K562 (cell line): Measurements from ENCODE around the gene SPRR1A. TPM values are rescaled to one million over a fixed set of nuclear protein-coding genes. Genes with fewer than 3 reads are reported as not detected.

ENCODE experiments used
- ATAC-seq: fragments of 200-7000 bp; cut with Tn5 transposase; 3 replicates; pipeline ENCODE4 v1.9.1; 2020; ENCODE audit warnings: moderate library complexity
- BruUV-seq: library from RNA; stranded (reverse); fragments of 400-500 nt; replicated peaks from 2 replicates; lab custom pipeline; 2021; lab: Mats Ljungman, UMichigan
- CTCF ChIA-PET: fragments of 300-600 bp; formaldehyde crosslinking; extraction: SDS; loops from one replicate; lab custom pipeline; 2021; ENCODE audit warnings: low intra/inter-chr PET ratio; lab: Yijun Ruan, JAX
- POLR2A ChIA-PET: fragments of 300-600, 350-650 bp; sonication (Branson Sonifier 250); formaldehyde crosslinking; extraction: SDS; loops from one replicate; lab custom pipeline; 2021; ENCODE audit warnings: antibody characterized with exemption, inconsistent platforms; lab: Yijun Ruan, JAX
- DNase-seq, 4 experiments: peaks; one replicate each; pipeline versions ENCODE4 v3.0.0 to v3.0.0-alpha.2; 2011 to 2018; ENCODE audit warnings: low spot score in 3 of 4, mixed read lengths in 3 of 4; ENCODE audit errors: extremely low read depth in 1 of 4
- FAIRE-seq: peaks from 2 replicates; lab custom pipeline; 2011; peaks lifted over from hg19 to GRCh38; lab: Jason Lieb, UNC
- H2AFZ ChIP-seq: 2 replicates; pipeline ENCODE4 v1.6.0; 2011; ENCODE audit warnings: low read depth, low read length, control low read depth, inconsistent platforms
- H3K27ac ChIP-seq: fragments of 200-600 bp; 3 replicates; pipeline ENCODE4 v1.8.0; 2011; ENCODE audit warnings: low read depth, mild to moderate bottlenecking, control low read depth, inconsistent platforms, low read length, moderate library complexity, mixed read lengths; ENCODE audit errors: extremely low read depth
- H3K27me3 ChIP-seq, 2 experiments: fragments of 300-600 bp in 1 of 2; 2 replicates in 1 of 2; 3 replicates in 1 of 2; pipeline versions ENCODE4 v1.6.0 to v1.8.0; 2011; ENCODE audit warnings: inconsistent platforms in 2 of 2, low read length in 2 of 2, mild to moderate bottlenecking in 1 of 2, mixed read lengths in 1 of 2, moderate library complexity in 1 of 2; ENCODE audit not compliant: control insufficient read depth in 2 of 2, insufficient read depth in 2 of 2
- H3K36me3 ChIP-seq: fragments of 300-600 bp; 3 replicates; pipeline ENCODE4 v1.8.0; 2011; ENCODE audit warnings: mild to moderate bottlenecking, low read length, inconsistent platforms; ENCODE audit not compliant: control insufficient read depth, insufficient read depth
- H3K4me1 ChIP-seq, 2 experiments: fragments of 200-600 bp in 1 of 2; replicated peaks in 1 of 2; 2 replicates in 1 of 2; 3 replicates in 1 of 2; pipeline versions ENCODE4 v1.5.1 to v1.8.0; 2011; ENCODE audit warnings: inconsistent platforms in 2 of 2, low read length in 2 of 2, mild to moderate bottlenecking in 1 of 2, mixed read lengths in 1 of 2, moderate library complexity in 1 of 2; ENCODE audit not compliant: control insufficient read depth in 2 of 2, insufficient read depth in 2 of 2
- H3K4me2 ChIP-seq: 2 replicates; pipeline ENCODE4 v1.6.1; 2011; ENCODE audit warnings: low read length, control low read depth, inconsistent platforms, mixed read lengths; ENCODE audit not compliant: insufficient read depth
- H3K4me3 ChIP-seq: fragments of 200-600 bp; sonication (generic), shearing (Covaris generic); 2 replicates; pipeline ENCODE4 v1.5.1; 2016; ENCODE audit warnings: control low read depth, inconsistent platforms
- H3K79me2 ChIP-seq: fragments of 200-600 bp; 3 replicates; pipeline ENCODE4 v1.8.0; 2011; ENCODE audit warnings: low read length, inconsistent platforms; ENCODE audit not compliant: control insufficient read depth, insufficient read depth
- H3K9ac ChIP-seq, 2 experiments: 2 replicates each; pipeline versions ENCODE4 v1.6.0 to v1.6.1; 2011; ENCODE audit warnings: low read depth in 2 of 2, low read length in 2 of 2, control low read depth in 1 of 2, inconsistent platforms in 1 of 2, mild to moderate bottlenecking in 1 of 2, mixed read lengths in 1 of 2; ENCODE audit not compliant: insufficient read depth in 1 of 2
- H3K9me1 ChIP-seq: one replicate; pipeline ENCODE4 v1.6.0; 2011; ENCODE audit warnings: inconsistent platforms, mild to moderate bottlenecking, low read length, moderate library complexity; ENCODE audit not compliant: control insufficient read depth, insufficient read depth
- H3K9me3 ChIP-seq: replicated peaks from 2 replicates; pipeline ENCODE4 v1.5.1; 2011; ENCODE audit warnings: low read depth, low read length, inconsistent platforms; ENCODE audit not compliant: control insufficient read depth, insufficient read depth
- H4K20me1 ChIP-seq: replicated peaks from 2 replicates; pipeline ENCODE4 v1.6.1; 2011; ENCODE audit warnings: low read length, inconsistent platforms, mixed read lengths; ENCODE audit not compliant: control insufficient read depth, insufficient read depth
- ADNP ChIP-seq: fragments of 200-800 bp; sonication (Bioruptor generic); IDR thresholded peaks from 2 replicates; pipeline ENCODE4 v1.6.1; 2016; ENCODE audit warnings: missing genetic modification characterization, missing compliant biosample characterization
- CCAR2 ChIP-seq: fragments of 200-400 bp; formaldehyde crosslinking; IDR thresholded peaks from 2 replicates; pipeline ENCODE4 v1.6.1; 2017; ENCODE audit warnings: mild to moderate bottlenecking, low read depth, low read length
- CHCHD3 ChIP-seq: fragments of 250-450 bp; sonication (Bioruptor Pico); IDR thresholded peaks from 2 replicates; pipeline ENCODE4 v2.1.2; 2022; ENCODE audit warnings: mild to moderate bottlenecking
- ESRRA ChIP-seq: fragments of 450-650 bp; IDR thresholded peaks from 2 replicates; pipeline ENCODE4 v1.6.1; 2014; ENCODE audit warnings: low read depth, mild to moderate bottlenecking, moderate library complexity, borderline replicate concordance
- HCFC1 ChIP-seq: IDR thresholded peaks from 2 replicates; pipeline ENCODE4 v1.6.1; 2012; ENCODE audit warnings: low read depth, low read length, improper control_type of control experiment
- HLTF ChIP-seq: fragments of 450-650 bp; IDR thresholded peaks from 2 replicates; pipeline ENCODE4 v1.6.1; 2016
- IRF2 ChIP-seq: sonication (generic); formaldehyde crosslinking; IDR thresholded peaks from 2 replicates; pipeline ENCODE4 v1.8.1; 2022; ENCODE audit warnings: mild to moderate bottlenecking, missing genetic modification reagents
- MECOM ChIP-seq: fragments of 250-450 bp; sonication (Bioruptor Pico); IDR thresholded peaks from 2 replicates; pipeline ENCODE4 v1.8.0; 2022; ENCODE audit warnings: inconsistent platforms
- NR2C2 ChIP-seq, 2 experiments: fragments of 200-800 bp in 1 of 2; sonication (Bioruptor generic) in 1 of 2; sonication (generic) in 1 of 2; formaldehyde crosslinking in 1 of 2; IDR thresholded peaks; 2 replicates each; pipeline versions ENCODE4 v1.6.1 to v1.8.0; 2016 to 2022; ENCODE audit warnings: mild to moderate bottlenecking in 1 of 2, missing compliant biosample characterization in 1 of 2, missing genetic modification characterization in 1 of 2, missing genetic modification reagents in 1 of 2
- RBM14 ChIP-seq: fragments of 200-400 bp; formaldehyde crosslinking; IDR thresholded peaks from 2 replicates; pipeline ENCODE4 v1.6.1; 2018; ENCODE audit warnings: low read depth, mild to moderate bottlenecking, low read length, moderate library complexity, borderline replicate concordance; ENCODE audit not compliant: insufficient read depth
- RNF2 ChIP-seq: sonication (generic); IDR thresholded peaks from 2 replicates; pipeline ENCODE4 v1.6.1; 2016
- TARDBP ChIP-seq: fragments of 450-650 bp; IDR thresholded peaks from 2 replicates; pipeline ENCODE4 v1.6.1; 2016
- TEAD4 ChIP-seq, 2 experiments: sonication (generic) in 1 of 2; formaldehyde crosslinking in 1 of 2; IDR thresholded peaks; 2 replicates each; pipeline versions ENCODE4 v1.6.1 to v1.8.0; 2012 to 2022; ENCODE audit warnings: borderline replicate concordance in 1 of 2, inconsistent platforms in 1 of 2, low read length in 1 of 2, mild to moderate bottlenecking in 1 of 2, missing genetic modification reagents in 1 of 2
- WGBS: fragments of 100-300 bp; shearing (Covaris generic); methylation state at CpG from one replicate; pipeline ENCODE4 v1.1.6; 2016; ENCODE audit warnings: low coverage, mixed read lengths; ENCODE audit not compliant: insufficient coverage; ENCODE audit errors: missing lambda C conversion rate; 5-methylcytosine and 5-hydroxymethylcytosine counted together
- in situ Hi-C: fragments of 300-500 bp; cut with MboI; formaldehyde crosslinking; loops from 4 replicates; pipeline ENCODE4 v1.15.0; 2018; ENCODE audit warnings: inconsistent platforms, mixed read lengths
- intact Hi-C: fragments of 100-400 bp; cut with micrococcal nuclease; formaldehyde crosslinking; loops from 2 replicates; pipeline ENCODE4 v1.14.2; 2022
- polyA plus RNA-seq, 8 experiments: library from polyadenylated mRNA; depleted of rRNA in 4 of 8; stranded (reverse) in 5 of 8; unstranded in 3 of 8; fragments of >200 nt; fragmentation: Nextera tagmentation in 2 of 8; fragmentation: Illumina TruSeq in 1 of 8; extraction: Ambion mirVana in 2 of 8; extraction: Trizol in 1 of 8; gene quantifications; 2 replicates each; pipeline versions ENCODE4 v1.2.1 to v1.2.3, GENCODE V29; 2011 to 2014; ENCODE audit warnings: inconsistent platforms in 1 of 8, missing spikeins in 1 of 8
- total RNA-seq, 7 experiments: library from RNA; depleted of rRNA in 6 of 7; stranded (reverse); fragments of >200 nt in 6 of 7; fragmentation: Illumina TruSeq in 2 of 7; extraction: Trizol in 2 of 7; gene quantifications; 2 replicates each; pipeline versions ENCODE4 v1.2.1 to v1.2.3, GENCODE V29; 2011 to 2021; ENCODE audit warnings: low replicate concordance in 1 of 7
- TF ChIP-seq, protein P1 (sequence below): sonication (generic); formaldehyde crosslinking; IDR thresholded peaks from 2 replicates; pipeline ENCODE4 v1.8.0; 2022; ENCODE audit warnings: mild to moderate bottlenecking, missing genetic modification reagents

Gene SPRR1A
- total and polyA plus RNA-seq, 9 of the 15 experiments (the other 6 are each of a cell fraction or from before 2014, with no cell fraction given) = not detected

- DNase-seq (no peak), FAIRE-seq (no peak), ATAC-seq (no peak)
- ChIA-PET POLR2A (no interaction called here), CTCF (no interaction called here)
- 7% methylated on average over 1 of the region's 1 CpG for WGBS
- Histone ChIP-seq H2AFZ (no peak overlapping the region), H3K9me3 (no peaks in the 10 kb centered on the region), H3K4me3 (no peak overlapping the region), H3K79me2 (no peaks in the 10 kb centered on the region), H3K9ac (no peak overlapping the region), H3K36me3 (no peaks in the 10 kb centered on the region), H3K27ac (no peak overlapping the region), H4K20me1 (no peaks in the 10 kb centered on the region), H3K4me1 (no peaks in the 10 kb centered on the region; a peak in 1 of 5 replicates), H3K27me3 (no peaks in the 10 kb centered on the region), H3K4me2 (no peak overlapping the region), H3K9me1 (no peaks in the 10 kb centered on the region)
- TF ChIP-seq RBM14 = no peak
- TF ChIP-seq NR2C2 (CRISPR knock-in tag; IDR thresholded peaks at IDR 0.05) = no peak
- TF ChIP-seq NR2C2 (tag; IDR thresholded peaks at IDR 0.05) = no peak
- TF ChIP-seq TEAD4 (IDR thresholded peaks at IDR 0.05; ENCODE audit: low read length) = no peak
- no peak for TF ChIP-seq TEAD4 (CRISPR knock-in tag; IDR thresholded peaks at IDR 0.05; ENCODE audit: borderline replicate concordance)
- TF ChIP-seq MECOM (CRISPR knock-in tag) = no peak
- TF ChIP-seq CHCHD3 (CRISPR knock-in tag) = no peak
- TF ChIP-seq HCFC1 = no peak
- TF ChIP-seq ESRRA = no peak
- TF ChIP-seq CCAR2 = no peak
- TF ChIP-seq, protein P1, sequence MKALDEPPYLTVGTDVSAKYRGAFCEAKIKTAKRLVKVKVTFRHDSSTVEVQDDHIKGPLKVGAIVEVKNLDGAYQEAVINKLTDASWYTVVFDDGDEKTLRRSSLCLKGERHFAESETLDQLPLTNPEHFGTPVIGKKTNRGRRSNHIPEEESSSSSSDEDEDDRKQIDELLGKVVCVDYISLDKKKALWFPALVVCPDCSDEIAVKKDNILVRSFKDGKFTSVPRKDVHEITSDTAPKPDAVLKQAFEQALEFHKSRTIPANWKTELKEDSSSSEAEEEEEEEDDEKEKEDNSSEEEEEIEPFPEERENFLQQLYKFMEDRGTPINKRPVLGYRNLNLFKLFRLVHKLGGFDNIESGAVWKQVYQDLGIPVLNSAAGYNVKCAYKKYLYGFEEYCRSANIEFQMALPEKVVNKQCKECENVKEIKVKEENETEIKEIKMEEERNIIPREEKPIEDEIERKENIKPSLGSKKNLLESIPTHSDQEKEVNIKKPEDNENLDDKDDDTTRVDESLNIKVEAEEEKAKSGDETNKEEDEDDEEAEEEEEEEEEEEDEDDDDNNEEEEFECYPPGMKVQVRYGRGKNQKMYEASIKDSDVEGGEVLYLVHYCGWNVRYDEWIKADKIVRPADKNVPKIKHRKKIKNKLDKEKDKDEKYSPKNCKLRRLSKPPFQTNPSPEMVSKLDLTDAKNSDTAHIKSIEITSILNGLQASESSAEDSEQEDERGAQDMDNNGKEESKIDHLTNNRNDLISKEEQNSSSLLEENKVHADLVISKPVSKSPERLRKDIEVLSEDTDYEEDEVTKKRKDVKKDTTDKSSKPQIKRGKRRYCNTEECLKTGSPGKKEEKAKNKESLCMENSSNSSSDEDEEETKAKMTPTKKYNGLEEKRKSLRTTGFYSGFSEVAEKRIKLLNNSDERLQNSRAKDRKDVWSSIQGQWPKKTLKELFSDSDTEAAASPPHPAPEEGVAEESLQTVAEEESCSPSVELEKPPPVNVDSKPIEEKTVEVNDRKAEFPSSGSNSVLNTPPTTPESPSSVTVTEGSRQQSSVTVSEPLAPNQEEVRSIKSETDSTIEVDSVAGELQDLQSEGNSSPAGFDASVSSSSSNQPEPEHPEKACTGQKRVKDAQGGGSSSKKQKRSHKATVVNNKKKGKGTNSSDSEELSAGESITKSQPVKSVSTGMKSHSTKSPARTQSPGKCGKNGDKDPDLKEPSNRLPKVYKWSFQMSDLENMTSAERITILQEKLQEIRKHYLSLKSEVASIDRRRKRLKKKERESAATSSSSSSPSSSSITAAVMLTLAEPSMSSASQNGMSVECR (CRISPR knock-in tag) = no peak
- no peak for TF ChIP-seq TARDBP
- no peak for TF ChIP-seq RNF2
- no peak for TF ChIP-seq IRF2 (CRISPR knock-in tag)
- TF ChIP-seq ADNP (tag) = no peak
- TF ChIP-seq HLTF = no peak
- in situ Hi-C loops = no loop called here
- no TSS peak for BruUV-seq
- intact Hi-C loops = no loop called here
Observed at GRCh38 chr1:153024413-153024812, 40.5 kb downstream of the SPRR1A start.
